Measurements from ENCODE around the gene KCNK3.

GRCh38 chr2:26776195-26776800 lies 83.8 kb downstream of the KCNK3 start:
- TF ChIP-seq CTCF (optimal IDR thresholded peaks at IDR 0.05 in 1 of 3, IDR thresholded peaks at IDR 0.05 in 1 of 3, conservative IDR thresholded peaks at IDR 0.05 in 1 of 3; ENCODE audit: extremely low read depth in 1 of 3, insufficient read depth in 2 of 3, low read length in 3 of 3) = no peak
- no peak for TF ChIP-seq EZH2 (IDR thresholded peaks at IDR 0.05; ENCODE audit: low read length)
